Stimulated activated CD8-positive, alpha-beta memory T cell treated with anti-CD3 and anti-CD28 coated beads, Interleukin-15, amount 100 ng/mL, for 24 hours (primary cell): ENCODE results near the gene MSH5.
A peak's percentile ranks its signal among the peaks of the same experiment; 100 is the strongest.

Experiments used
- DNase-seq: peaks from one replicate; pipeline ENCODE4 v3.0.0-alpha.2; 2020; ENCODE audit warnings: low read depth

Gene MSH5

GRCh38 chr6:31760790-31761189 lies 21.0 kb downstream of the MSH5 start:
- DNase-seq: no peak

DNA sequence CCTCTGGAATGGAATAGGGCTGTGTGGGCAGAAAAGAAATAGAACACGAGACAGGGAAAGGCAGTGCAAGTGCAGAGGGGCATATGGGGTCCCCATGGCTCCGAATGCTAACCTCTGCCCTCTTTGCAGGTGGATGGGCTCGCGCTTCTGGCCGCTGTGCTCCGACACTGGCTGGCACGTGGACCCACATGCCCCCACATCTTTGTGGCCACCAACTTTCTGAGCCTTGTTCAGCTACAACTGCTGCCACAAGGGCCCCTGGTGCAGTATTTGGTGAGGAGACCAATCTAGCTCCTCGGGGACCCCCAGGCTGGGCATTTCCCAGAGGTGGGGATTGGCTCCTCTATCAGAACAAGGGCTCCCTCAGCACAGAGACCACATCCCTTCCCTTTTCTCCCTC lies 21.5 kb downstream of the MSH5 start:
- DNase-seq: no peak

- DNase-seq: no peak
Measured at GRCh38 chr6:31762356-31762755, 22.6 kb downstream of the MSH5 start, which contains the start of gene SAPCD1. Gene SAPCD1, plus strand, starts transcription at chr6:31762656. Its CDS starts 399 bp downstream, at chr6:31763055.

GRCh38 chr6:31762878-31763618 lies 23.2 kb downstream of the MSH5 start:
- DNase-seq: no peak

DNA sequence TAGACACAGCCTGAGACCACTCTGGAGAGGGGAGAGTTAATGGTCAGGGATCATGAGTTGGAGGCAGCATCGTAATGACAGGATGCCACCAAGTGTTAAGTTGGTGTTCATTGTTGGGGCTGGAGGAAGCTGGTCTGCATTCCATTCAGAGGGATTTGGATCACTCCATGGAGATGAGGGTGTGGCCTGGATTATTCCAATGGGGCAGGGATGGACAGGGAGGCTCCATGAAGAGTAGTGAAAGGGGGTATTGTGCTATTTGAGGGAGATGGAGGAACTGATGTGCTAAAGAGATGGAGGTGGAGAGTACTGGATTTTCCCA lies 23.8 kb downstream of the MSH5 start:
- DNase-seq: no peak

DNA sequence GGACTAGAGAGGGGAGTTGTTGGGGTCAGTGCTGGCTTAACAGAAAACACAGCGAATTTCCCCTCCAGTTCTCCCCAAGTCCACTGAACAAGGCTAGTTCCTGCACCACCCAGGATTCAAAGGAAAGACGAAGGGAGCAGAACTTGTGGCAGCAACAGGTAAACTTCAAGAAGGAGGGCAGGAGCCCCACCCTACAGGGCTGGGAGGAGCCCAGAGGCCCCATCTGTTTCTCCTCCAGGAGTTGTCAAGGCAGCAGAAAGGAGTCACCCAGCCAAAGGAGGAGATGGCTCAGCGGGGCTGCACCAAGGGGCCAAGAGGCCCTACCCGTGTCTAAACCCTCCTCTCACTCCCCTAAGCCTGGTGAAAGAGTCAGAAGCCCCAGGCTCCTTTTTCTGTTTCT lies 24.4 kb downstream of the MSH5 start:
- DNase-seq: no peak

DNA sequence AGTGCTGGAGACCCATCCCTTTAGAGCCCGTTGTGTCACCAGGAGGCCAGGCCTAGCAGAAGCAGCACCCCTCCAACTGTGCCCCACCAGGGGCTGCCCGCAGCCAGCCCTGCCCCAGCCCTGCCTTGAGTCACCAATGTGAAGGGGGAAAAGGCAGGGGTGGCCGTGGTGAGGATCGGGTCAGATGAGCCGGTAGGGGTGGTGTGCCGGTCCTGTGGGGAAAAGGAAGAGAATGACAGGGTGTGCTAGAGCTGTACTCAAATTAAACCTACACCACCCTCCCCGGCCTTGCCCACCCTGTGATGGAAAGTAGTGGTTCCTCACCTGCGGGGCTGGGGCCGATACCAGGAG lies 25.7 kb downstream of the MSH5 start:
- no peak for DNase-seq

DNA sequence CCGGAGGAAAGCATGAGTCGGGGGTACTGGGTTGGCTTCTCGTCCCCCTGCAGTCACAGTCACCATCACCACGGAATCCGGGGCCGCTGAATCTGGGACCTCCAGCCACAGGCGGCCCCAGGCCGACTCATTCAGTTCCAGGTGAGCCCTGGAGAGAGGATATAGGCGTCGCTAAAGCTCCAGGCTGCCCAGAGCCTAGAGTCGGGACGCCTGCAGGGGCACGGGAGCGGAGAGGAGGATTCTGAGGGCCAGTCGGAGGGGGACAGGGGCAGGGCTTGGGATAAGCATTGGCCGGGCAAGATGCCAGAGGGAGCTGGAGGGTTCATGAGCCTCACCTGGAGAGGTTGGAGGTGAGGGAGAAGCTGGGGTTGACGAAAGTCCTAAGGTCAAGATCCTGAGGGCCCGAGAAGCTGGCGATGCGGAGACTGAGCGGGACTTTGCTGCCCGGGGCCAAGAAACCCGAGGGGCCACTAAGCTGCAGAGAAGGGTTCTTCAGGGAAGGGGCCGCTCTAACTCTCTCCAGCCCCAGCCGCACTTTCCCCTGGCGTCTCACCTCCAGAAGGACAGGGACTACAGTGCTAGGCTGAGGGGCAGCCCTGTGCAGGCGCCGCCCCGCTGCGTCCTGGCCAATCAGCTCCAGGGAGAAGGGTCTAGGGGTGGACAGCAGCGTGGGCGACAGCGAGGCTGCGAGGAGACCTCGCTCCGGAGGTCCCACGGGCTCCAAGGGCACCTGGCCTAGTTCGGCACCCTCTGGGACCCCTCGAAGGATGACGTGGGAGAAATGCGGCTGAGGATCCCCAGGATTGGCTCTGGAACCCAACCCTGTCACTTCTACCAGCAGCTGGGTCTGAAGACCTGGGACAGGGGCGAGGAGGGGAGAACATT lies 26.3 kb downstream of the MSH5 start:
- DNase-seq: no peak

GRCh38 chr6:31767096-31767645 lies 27.4 kb downstream of the MSH5 start:
- no peak for DNase-seq

GRCh38 chr6:31768363-31769257 lies 28.8 kb downstream of the MSH5 start:
- no peak for DNase-seq

GRCh38 chr6:31769684-31770371 lies 30.0 kb downstream of the MSH5 start:
- DNase-seq: peak; percentile 54

- no peak for DNase-seq
Measured at GRCh38 chr6:31770860-31771259, 31.1 kb downstream of the MSH5 start.

- no peak for DNase-seq
Measured at GRCh38 chr6:31771992-31772358, 32.2 kb downstream of the MSH5 start.

GRCh38 chr6:31775184-31775583 lies 35.4 kb downstream of the MSH5 start:
- DNase-seq: no peak

GRCh38 chr6:31775633-31776484 lies 36.1 kb downstream of the MSH5 start:
- no peak for DNase-seq

DNA sequence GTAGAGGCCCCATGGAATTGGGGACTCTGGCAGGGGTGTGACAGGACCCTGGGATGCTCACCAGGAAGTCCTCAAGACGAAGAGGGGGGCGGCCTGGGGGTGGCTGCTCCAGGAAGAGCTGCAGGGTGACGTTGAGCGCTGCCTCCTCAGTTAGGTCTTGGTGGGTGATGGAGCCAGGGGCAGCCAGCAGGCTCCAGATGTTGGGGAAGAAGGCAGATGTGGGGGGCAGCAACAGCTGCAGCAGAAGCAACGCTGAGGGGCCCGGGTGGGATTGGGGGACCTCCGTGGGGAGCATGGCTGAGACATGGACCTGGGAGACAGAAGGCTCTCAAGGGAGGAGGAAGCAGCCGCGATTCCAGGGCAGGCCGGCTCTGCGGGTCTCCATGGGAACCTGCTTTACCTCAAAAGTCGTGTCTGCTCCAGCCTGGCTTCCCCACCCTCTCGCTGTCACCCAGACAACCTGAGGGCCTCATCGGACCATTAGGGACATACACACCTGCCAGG lies 36.7 kb downstream of the MSH5 start:
- DNase-seq: no peak

GRCh38 chr6:31776989-31777666 lies 37.3 kb downstream of the MSH5 start, which contains the start of gene VWA7:
Gene VWA7, minus strand, starts transcription at chr6:31777328. Its CDS starts 549 bp downstream, at chr6:31776779.
- peak; percentile 52 for DNase-seq

GRCh38 chr6:31777667-31778050 lies 37.9 kb downstream of the MSH5 start:
- no peak for DNase-seq

DNA sequence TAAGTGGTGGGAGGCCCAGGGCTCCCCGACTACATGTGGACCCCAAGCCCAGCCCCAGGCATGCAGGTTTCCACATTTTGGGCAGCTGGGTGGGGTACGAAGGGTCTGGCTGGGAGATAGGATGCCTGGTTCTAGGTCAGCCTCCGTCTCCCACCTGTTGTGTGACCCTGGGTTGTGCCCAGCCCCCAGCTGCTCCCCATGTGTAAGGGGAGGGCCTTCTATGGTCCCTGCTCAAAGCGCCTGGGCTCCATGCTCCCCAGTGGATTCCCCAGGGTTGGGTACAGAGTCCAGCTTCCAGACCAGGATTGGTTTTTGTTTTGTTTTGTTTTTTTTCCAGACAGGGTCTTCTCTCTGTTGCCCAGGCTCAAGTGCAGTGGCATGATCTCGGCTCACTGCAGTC lies 38.4 kb downstream of the MSH5 start:
- no peak for DNase-seq
